H9 (cell line): ENCODE measurements around the gene KLHL22. TPM values are rescaled to one million over a fixed set of nuclear protein-coding genes. Genes with fewer than 3 reads are reported as not detected.

Experiments used
- DNase-seq: peaks from one replicate; pipeline ENCODE4 v3.0.0-alpha.2; 2017
- H2AFZ ChIP-seq: one replicate; pipeline ENCODE4 v1.6.1; 2013; ENCODE audit warnings: mild to moderate bottlenecking, low read length, control low read depth, moderate library complexity
- H2AK5ac ChIP-seq: 2 replicates; pipeline ENCODE4 v1.6.1; 2013; ENCODE audit warnings: low read length, control low read depth, mixed read lengths; ENCODE audit not compliant: insufficient read length
- H2BK120ac ChIP-seq: one replicate; pipeline ENCODE4 v1.6.1; 2013; ENCODE audit warnings: low read depth, mild to moderate bottlenecking, low read length, control low read depth, inconsistent platforms; ENCODE audit not compliant: poor library complexity, severe bottlenecking
- H2BK12ac ChIP-seq: 2 replicates; pipeline ENCODE4 v1.6.1; 2013; ENCODE audit warnings: low read length, control low read depth, mixed read lengths, low read depth; ENCODE audit not compliant: insufficient read length
- H2BK15ac ChIP-seq: 2 replicates; pipeline ENCODE4 v1.6.1; 2013; ENCODE audit warnings: low read depth, low read length, control low read depth
- H2BK20ac ChIP-seq: one replicate; pipeline ENCODE4 v1.6.1; 2013; ENCODE audit warnings: low read depth, mild to moderate bottlenecking, low read length, control low read depth, inconsistent platforms; ENCODE audit not compliant: poor library complexity, severe bottlenecking
- H2BK5ac ChIP-seq: 2 replicates; pipeline ENCODE4 v1.6.1; 2013; ENCODE audit warnings: low read length, control low read depth, mixed read lengths; ENCODE audit not compliant: insufficient read length
- H3K14ac ChIP-seq: 2 replicates; pipeline ENCODE4 v1.6.1; 2013; ENCODE audit warnings: low read length, control low read depth; ENCODE audit not compliant: insufficient read depth
- H3K18ac ChIP-seq: 2 replicates; pipeline ENCODE4 v1.6.1; 2013; ENCODE audit warnings: low read depth, mild to moderate bottlenecking, mixed read lengths, low read length, control low read depth; ENCODE audit not compliant: insufficient read length
- H3K23ac ChIP-seq: 2 replicates; pipeline ENCODE4 v1.6.1; 2013; ENCODE audit warnings: low read length, control low read depth, mixed read lengths, low read depth; ENCODE audit not compliant: insufficient read length
- H3K23me2 ChIP-seq: 2 replicates; pipeline ENCODE4 v1.6.1; 2013; ENCODE audit warnings: low read depth, mild to moderate bottlenecking, mixed read lengths, low read length, control low read depth; ENCODE audit not compliant: insufficient read length, poor library complexity, severe bottlenecking
- H3K27ac ChIP-seq: 2 replicates; pipeline ENCODE4 v1.5.1; 2013; ENCODE audit warnings: low read length, control low read depth, mixed read lengths, low read depth; ENCODE audit not compliant: insufficient read length
- H3K27me3 ChIP-seq: 2 replicates; pipeline ENCODE4 v1.6.1; 2013; ENCODE audit warnings: low read length, control low read depth, inconsistent platforms; ENCODE audit not compliant: insufficient read depth
- H3K4ac ChIP-seq: 2 replicates; pipeline ENCODE4 v1.6.1; 2013; ENCODE audit warnings: low read depth, mild to moderate bottlenecking, control low read depth, inconsistent platforms, low read length, moderate library complexity
- H3K4me1 ChIP-seq: 2 replicates; pipeline ENCODE4 v1.6.1; 2013; ENCODE audit warnings: low read length, control low read depth, inconsistent platforms; ENCODE audit not compliant: insufficient read depth
- H3K4me2 ChIP-seq: 2 replicates; pipeline ENCODE4 v1.6.1; 2013; ENCODE audit warnings: low read length, control low read depth, mixed read lengths; ENCODE audit not compliant: insufficient read length, insufficient read depth
- H3K56ac ChIP-seq: 2 replicates; pipeline ENCODE4 v1.6.1; 2013; ENCODE audit warnings: low read depth, mild to moderate bottlenecking, mixed read lengths, low read length, control low read depth; ENCODE audit not compliant: insufficient read length
- H3K79me1 ChIP-seq: 2 replicates; pipeline ENCODE4 v1.6.1; 2013; ENCODE audit warnings: low read depth, mild to moderate bottlenecking, moderate library complexity, low read length, control low read depth, inconsistent platforms; ENCODE audit not compliant: insufficient read depth, poor library complexity, severe bottlenecking
- H3K79me2 ChIP-seq: 2 replicates; pipeline ENCODE4 v1.6.1; 2013; ENCODE audit warnings: low read length, control low read depth, inconsistent platforms; ENCODE audit not compliant: insufficient read depth
- H3K9ac ChIP-seq: 2 replicates; pipeline ENCODE4 v1.6.1; 2013; ENCODE audit warnings: low read length, control low read depth, mixed read lengths; ENCODE audit not compliant: insufficient read length; ENCODE audit errors: extremely low read depth
- H3K9me3 ChIP-seq: one replicate; pipeline ENCODE4 v1.6.1; 2013; ENCODE audit warnings: low read depth, low read length, inconsistent platforms; ENCODE audit not compliant: control insufficient read depth
- H3T11ph ChIP-seq: one replicate; pipeline ENCODE4 v1.6.1; 2013; ENCODE audit warnings: mild to moderate bottlenecking, low read length, control low read depth, inconsistent platforms
- H4K20me1 ChIP-seq: one replicate; pipeline ENCODE4 v1.6.1; 2013; ENCODE audit not compliant: control insufficient read depth, insufficient read length, insufficient read depth
- H4K5ac ChIP-seq: 2 replicates; pipeline ENCODE4 v1.6.1; 2013; ENCODE audit warnings: low read depth, mild to moderate bottlenecking, mixed read lengths, low read length, control low read depth; ENCODE audit not compliant: insufficient read length
- H4K8ac ChIP-seq: replicated peaks from 2 replicates; pipeline ENCODE4 v1.6.1; 2013; ENCODE audit warnings: low read length, control low read depth, mixed read lengths, low read depth; ENCODE audit not compliant: insufficient read length
- H4K91ac ChIP-seq: 2 replicates; pipeline ENCODE4 v1.6.1; 2013; ENCODE audit warnings: low read depth, mild to moderate bottlenecking, moderate library complexity, mixed read lengths, low read length, control low read depth; ENCODE audit not compliant: insufficient read length
- H3K27ac Mint-ChIP-seq, 3 experiments: 2 replicates in 2 of 3; 3 replicates in 1 of 3; pipeline ENCODE4 v1.8.0; 2020 to 2021; ENCODE audit warnings: mixed read lengths in 3 of 3, mild to moderate bottlenecking in 1 of 3, moderate library complexity in 1 of 3
- H3K27me3 Mint-ChIP-seq: 2 replicates; pipeline ENCODE4 v1.8.0; 2021; ENCODE audit warnings: low read depth, mild to moderate bottlenecking, moderate library complexity, mixed read lengths
- H3K36me3 Mint-ChIP-seq, 3 experiments: 2 replicates in 2 of 3; 3 replicates in 1 of 3; pipeline ENCODE4 v1.8.0; 2020 to 2021; ENCODE audit warnings: low read depth in 3 of 3, mixed read lengths in 3 of 3; ENCODE audit not compliant: insufficient read depth in 1 of 3
- H3K4me1 Mint-ChIP-seq, 2 experiments: 2 replicates each; pipeline ENCODE4 v1.8.0; 2020; ENCODE audit warnings: mixed read lengths in 2 of 2
- H3K4me3 Mint-ChIP-seq, 2 experiments: 2 replicates in 1 of 2; 3 replicates in 1 of 2; pipeline ENCODE4 v1.8.0; 2020 to 2021; ENCODE audit warnings: mild to moderate bottlenecking in 2 of 2, mixed read lengths in 2 of 2, moderate library complexity in 1 of 2
- H3K9me3 Mint-ChIP-seq, 2 experiments: 2 replicates in 1 of 2; 3 replicates in 1 of 2; pipeline ENCODE4 v1.8.0; 2020; ENCODE audit warnings: mild to moderate bottlenecking in 2 of 2, mixed read lengths in 2 of 2, moderate library complexity in 1 of 2
- WGBS: extraction: QIAGEN DNeasy Blood & Tissue Kit; methylation state at CpG from one replicate; pipeline ENCODE4 v1.1.7; 2013; ENCODE audit warnings: missing lambda C conversion rate, low lambda C conversion rate, mixed read lengths; ENCODE audit not compliant: insufficient read length; ENCODE audit errors: extremely low coverage; 5-methylcytosine and 5-hydroxymethylcytosine counted together
- total RNA-seq: library from RNA; stranded (reverse); gene quantifications from 2 replicates; pipeline ENCODE4 v1.2.1, GENCODE V29; 2021
- TF ChIP-seq, protein P1 (sequence below): fragments of 200-600 bp; sonication (generic); conservative IDR thresholded peaks from 3 replicates; pipeline ENCODE4 v1.8.0; 2021; ENCODE audit warnings: antibody characterized with exemption, mild to moderate bottlenecking

The KLHL22 gene
- total RNA-seq, 1 experiment from 2014 or later, result 11.9 TPM

- H2BK20ac ChIP-seq, result no peak overlapping the region
- H3T11ph ChIP-seq, result no peak overlapping the region
- no CpG with 5 or more reads among the region's 45 CpGs for WGBS
- TF ChIP-seq, protein P1, sequence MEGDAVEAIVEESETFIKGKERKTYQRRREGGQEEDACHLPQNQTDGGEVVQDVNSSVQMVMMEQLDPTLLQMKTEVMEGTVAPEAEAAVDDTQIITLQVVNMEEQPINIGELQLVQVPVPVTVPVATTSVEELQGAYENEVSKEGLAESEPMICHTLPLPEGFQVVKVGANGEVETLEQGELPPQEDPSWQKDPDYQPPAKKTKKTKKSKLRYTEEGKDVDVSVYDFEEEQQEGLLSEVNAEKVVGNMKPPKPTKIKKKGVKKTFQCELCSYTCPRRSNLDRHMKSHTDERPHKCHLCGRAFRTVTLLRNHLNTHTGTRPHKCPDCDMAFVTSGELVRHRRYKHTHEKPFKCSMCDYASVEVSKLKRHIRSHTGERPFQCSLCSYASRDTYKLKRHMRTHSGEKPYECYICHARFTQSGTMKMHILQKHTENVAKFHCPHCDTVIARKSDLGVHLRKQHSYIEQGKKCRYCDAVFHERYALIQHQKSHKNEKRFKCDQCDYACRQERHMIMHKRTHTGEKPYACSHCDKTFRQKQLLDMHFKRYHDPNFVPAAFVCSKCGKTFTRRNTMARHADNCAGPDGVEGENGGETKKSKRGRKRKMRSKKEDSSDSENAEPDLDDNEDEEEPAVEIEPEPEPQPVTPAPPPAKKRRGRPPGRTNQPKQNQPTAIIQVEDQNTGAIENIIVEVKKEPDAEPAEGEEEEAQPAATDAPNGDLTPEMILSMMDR, result no peak
- no peak for DNase-seq
- no peak overlapping the region for H3K4ac ChIP-seq
- H3K9me3 Mint-ChIP-seq, result no peaks in the 10 kb centered on the region
- no peaks in the 10 kb centered on the region for H3K23me2 ChIP-seq
- no peak overlapping the region for H2BK15ac ChIP-seq
- H3K14ac ChIP-seq, result no peak overlapping the region
- H2BK12ac ChIP-seq, result no peak overlapping the region
- H3K9me3 ChIP-seq, result no peaks in the 10 kb centered on the region
- H3K23ac ChIP-seq, result no peak overlapping the region
- H2AK5ac ChIP-seq, result no peak overlapping the region
- no peaks in the 10 kb centered on the region for H3K4me1 ChIP-seq
- H3K4me2 ChIP-seq, result no peak overlapping the region
- H3K18ac ChIP-seq, result no peak overlapping the region
- H4K8ac ChIP-seq, result no peak overlapping the region
- H2BK5ac ChIP-seq, result no peak overlapping the region
- H3K27ac Mint-ChIP-seq, result peak overlapping the region in 1 of 3 experiments; percentile 32; a peak in 1 of 7 replicates
- H3K56ac ChIP-seq, result no peak overlapping the region
- H4K20me1 ChIP-seq, result no peaks in the 10 kb centered on the region
- H3K4me1 Mint-ChIP-seq, result no peaks in the 10 kb centered on the region
- H2AFZ ChIP-seq, result no peak overlapping the region
- no peak overlapping the region for H3K4me3 Mint-ChIP-seq
- H3K36me3 Mint-ChIP-seq, result peaks cover 31 to 57% (median 43%) of the 10 kb centered on the region in 3 experiments; a peak in 6 of 7 replicates
- H3K9ac ChIP-seq, result no peak overlapping the region
- H3K79me1 ChIP-seq, result peaks cover 2% of the 10 kb centered on the region
- H3K27me3 ChIP-seq, result no peaks in the 10 kb centered on the region
- H3K79me2 ChIP-seq, result no peaks in the 10 kb centered on the region
- no peak overlapping the region for H4K5ac ChIP-seq
- H2BK120ac ChIP-seq, result no peak overlapping the region
- H3K27me3 Mint-ChIP-seq, result no peaks in the 10 kb centered on the region
- no peak overlapping the region for H4K91ac ChIP-seq
- H3K27ac ChIP-seq, result no peak overlapping the region
Observed at GRCh38 chr22:20405291-20405930, 90.2 kb downstream of the KLHL22 start.
